HG02798 (cell line): Measurements from ENCODE around the gene TFDP2.
"Not testable (repeated sequence)": the region's sequence is repeated elsewhere in the genome, so short reads cannot be mapped to it uniquely, and the experiment has no call there.

Experiments used
- ATAC-seq: cut with Tn5 transposase; IDR thresholded peaks from one replicate; pipeline ENCODE4 v1.9.1; 2021; ENCODE audit warnings: mild to moderate bottlenecking; ENCODE audit not compliant: unreplicated experiment, poor library complexity

TFDP2 gene

GRCh38 chr3:141979050-141979671 is 170.2 kb downstream of the TFDP2 start:
- no peak for ATAC-seq

DNA sequence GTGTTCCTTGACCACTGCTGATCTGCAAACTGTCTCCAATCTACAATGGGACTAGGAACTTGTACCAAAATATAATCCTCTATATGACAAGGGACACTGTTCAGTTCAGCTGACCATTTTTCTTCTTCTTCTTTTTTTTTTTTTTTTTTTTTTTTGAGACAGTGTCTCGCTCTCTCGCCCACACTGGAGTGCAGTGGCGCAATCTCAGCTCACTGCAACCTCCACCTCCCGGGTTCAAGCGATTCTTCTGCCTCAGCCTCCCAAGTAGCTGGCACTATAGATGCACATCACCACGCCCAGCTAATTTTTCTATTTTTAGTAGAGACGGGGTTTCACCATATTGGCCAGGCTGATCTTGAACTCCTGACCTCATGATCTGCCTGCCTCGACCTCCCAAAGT is 174.6 kb downstream of the TFDP2 start:
- ATAC-seq = not testable (repeated sequence)

GRCh38 chr3:141972399-141972798 is 176.9 kb downstream of the TFDP2 start:
- no peak for ATAC-seq

GRCh38 chr3:141971571-141971970 is 177.8 kb downstream of the TFDP2 start:
- no peak for ATAC-seq

- ATAC-seq = no peak
Measured at GRCh38 chr3:141969711-141970110, 179.6 kb downstream of the TFDP2 start.

- ATAC-seq = no peak
Measured at GRCh38 chr3:141965471-141965870, 183.9 kb downstream of the TFDP2 start.

DNA sequence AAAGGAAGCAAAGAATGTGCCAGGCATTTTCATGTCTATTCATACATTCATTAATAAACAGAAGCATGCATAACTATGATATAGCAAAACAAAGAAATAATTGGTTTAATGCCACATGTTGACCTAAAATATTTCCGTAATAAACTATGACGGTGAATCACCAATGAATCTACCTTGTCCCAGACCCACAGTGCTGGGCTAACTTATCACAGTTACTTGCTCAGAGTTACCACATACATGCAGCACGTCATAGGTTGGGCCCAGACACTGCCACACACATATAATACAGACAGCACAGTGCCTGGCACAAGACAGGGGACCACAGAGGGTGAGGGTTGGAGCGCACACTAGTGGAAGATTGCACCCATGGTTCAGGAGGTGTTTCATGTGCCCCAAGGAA is 186.0 kb downstream of the TFDP2 start:
- no peak for ATAC-seq

GRCh38 chr3:141960731-141961130 is 188.6 kb downstream of the TFDP2 start:
- no peak for ATAC-seq

- no peak for ATAC-seq
Measured at GRCh38 chr3:141959589-141960554, 189.5 kb downstream of the TFDP2 start.

- no peak for ATAC-seq
Measured at GRCh38 chr3:141955175-141955574, 194.2 kb downstream of the TFDP2 start.

GRCh38 chr3:141952611-141953010 is 196.7 kb downstream of the TFDP2 start:
- no peak for ATAC-seq

GRCh38 chr3:141950572-141951493 is 198.5 kb downstream of the TFDP2 start:
- ATAC-seq = no peak

GRCh38 chr3:141949972-141950371 is 199.4 kb downstream of the TFDP2 start:
- ATAC-seq = no peak

- no peak for ATAC-seq
Measured at GRCh38 chr3:141949399-141949798, 199.9 kb downstream of the TFDP2 start.

GRCh38 chr3:141945726-141946485 is 203.4 kb downstream of the TFDP2 start:
- no peak for ATAC-seq

DNA sequence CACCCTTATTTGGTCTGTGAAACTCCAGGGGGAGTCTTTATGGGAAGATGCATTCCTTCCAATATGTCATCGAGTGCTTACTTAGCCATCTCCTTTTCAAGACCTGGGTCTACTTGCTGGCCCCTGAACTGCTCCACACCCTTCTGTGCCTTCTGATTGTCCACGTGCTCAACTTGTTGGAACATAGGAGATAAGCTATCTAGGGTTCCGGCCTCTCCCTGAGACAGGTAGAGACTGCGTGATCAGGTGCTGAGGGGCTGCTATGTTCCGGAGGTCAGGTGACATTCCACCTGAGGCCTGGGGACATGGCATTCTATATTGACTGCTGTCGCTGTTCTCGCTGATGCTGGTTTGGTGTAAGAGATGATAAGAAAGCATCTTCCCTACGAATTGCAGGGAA is 207.3 kb downstream of the TFDP2 start:
- no peak for ATAC-seq

GRCh38 chr3:141941093-141941492 is 208.3 kb downstream of the TFDP2 start:
- no peak for ATAC-seq

DNA sequence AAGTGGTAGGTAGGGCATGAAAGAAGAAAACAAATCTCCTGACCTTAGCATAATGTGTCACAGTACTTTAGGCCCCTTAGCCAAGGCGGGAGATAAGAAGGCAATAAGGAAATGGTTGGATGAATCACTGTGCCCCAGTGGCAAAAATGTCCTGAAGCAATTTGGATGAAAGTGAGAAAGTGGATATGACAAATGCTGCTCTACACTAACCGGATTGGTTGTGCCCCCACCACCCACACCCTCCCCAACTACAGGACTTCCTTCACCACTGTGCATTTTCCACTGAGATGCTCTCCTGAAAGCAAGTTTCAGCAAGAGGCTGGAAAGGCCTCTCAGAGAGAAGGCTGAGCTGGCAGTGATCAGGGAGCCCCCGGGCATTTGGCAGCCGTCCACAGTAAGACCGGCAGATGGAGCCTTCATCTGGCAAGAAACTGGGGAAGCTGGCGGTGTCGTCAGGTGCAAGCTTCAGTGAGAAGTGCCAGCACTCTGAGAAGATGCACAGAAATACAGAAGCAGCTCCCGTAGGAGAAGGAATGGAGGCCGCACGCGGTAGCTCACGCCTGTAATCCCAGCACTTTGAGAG is 209.1 kb downstream of the TFDP2 start:
- no peak for ATAC-seq

DNA sequence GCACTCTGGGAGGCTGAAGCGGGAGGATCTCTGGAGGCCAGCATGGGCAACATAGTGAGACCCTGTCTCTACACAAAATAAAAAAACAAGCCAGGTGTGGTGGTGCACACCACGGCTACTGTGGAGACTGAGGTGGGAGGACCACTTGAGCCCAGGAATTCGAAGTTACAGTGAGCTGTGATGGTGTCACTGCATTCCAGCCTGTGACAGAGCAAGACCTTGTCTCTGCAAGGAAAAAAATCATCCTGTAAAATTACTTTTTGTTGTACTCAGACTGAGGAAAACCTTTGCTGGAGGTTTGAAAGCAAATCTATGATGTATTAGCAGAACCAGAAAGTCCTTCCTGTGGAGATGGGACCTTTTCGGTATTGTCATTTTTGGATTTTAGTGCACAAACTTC is 209.6 kb downstream of the TFDP2 start:
- no peak for ATAC-seq
